Measurements from ENCODE around the gene AGFG1.

DNA sequence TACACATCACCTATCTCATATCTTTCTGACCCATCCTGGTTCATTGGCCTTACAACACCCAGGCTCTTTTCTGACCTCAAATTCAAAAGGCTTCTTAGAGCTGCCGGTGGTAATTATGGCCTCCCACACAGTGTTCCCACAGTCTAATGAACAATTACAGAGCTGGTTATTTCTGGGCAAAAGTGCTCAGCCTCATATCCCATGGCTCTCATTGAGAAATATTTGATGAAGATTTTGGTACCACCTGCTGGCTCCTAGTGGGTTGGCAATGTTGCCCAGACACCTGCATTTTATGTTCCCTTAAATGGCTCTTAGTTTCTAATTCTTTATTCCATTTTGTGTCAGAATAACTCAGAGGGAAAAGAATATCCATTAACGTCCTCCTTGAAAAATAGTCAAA, 106.7 kb downstream of the AGFG1 start:
- TF ChIP-seq CTCF (IDR thresholded peaks at IDR 0.05; ENCODE audit: insufficient read depth, low read length) = no peak
- no peak for TF ChIP-seq POLR2AphosphoS5 (IDR thresholded peaks at IDR 0.05; ENCODE audit: low read depth)
- TF ChIP-seq SPI1 (IDR thresholded peaks at IDR 0.05; ENCODE audit: borderline replicate concordance, low read depth) = no peak
- TF ChIP-seq REST (IDR thresholded peaks at IDR 0.05; ENCODE audit: insufficient replicate concordance, low read depth) = no peak
